Calu3 (cell line): ENCODE measurements around the gene NEURL1. TPM values are rescaled to one million over a fixed set of nuclear protein-coding genes. Genes with fewer than 3 reads are reported as not detected.

ENCODE experiments used
- BruUV-seq: library from RNA; stranded (reverse); fragments of 400-500 nt; replicated peaks from 2 replicates; lab custom pipeline; 2021; lab: Mats Ljungman, UMichigan
- CTCF ChIA-PET: fragments of 300-600 bp; sonication (Branson Sonifier 250); formaldehyde crosslinking; loops from one replicate; lab custom pipeline; 2022; ENCODE audit warnings: antibody characterized with exemption; lab: Charles Lee
- DNase-seq: peaks from one replicate; pipeline ENCODE4 v3.0.0; 2022
- H3K27ac Mint-ChIP-seq: one replicate; pipeline ENCODE4 v1.8.0; 2022; ENCODE audit warnings: mixed read lengths; ENCODE audit not compliant: unreplicated experiment
- H3K27me3 Mint-ChIP-seq: one replicate; pipeline ENCODE4 v1.8.0; 2022; ENCODE audit warnings: mixed read lengths; ENCODE audit not compliant: unreplicated experiment
- H3K36me3 Mint-ChIP-seq: one replicate; pipeline ENCODE4 v1.8.0; 2022; ENCODE audit warnings: mild to moderate bottlenecking, moderate library complexity, mixed read lengths; ENCODE audit not compliant: insufficient read depth, unreplicated experiment
- H3K4me1 Mint-ChIP-seq: one replicate; pipeline ENCODE4 v1.8.0; 2022; ENCODE audit warnings: mild to moderate bottlenecking, low read depth, mixed read lengths; ENCODE audit not compliant: unreplicated experiment
- H3K4me3 Mint-ChIP-seq: one replicate; pipeline ENCODE4 v1.8.0; 2022; ENCODE audit warnings: mild to moderate bottlenecking, low read depth, moderate library complexity, mixed read lengths; ENCODE audit not compliant: unreplicated experiment
- H3K9me3 Mint-ChIP-seq: one replicate; pipeline ENCODE4 v1.8.0; 2022; ENCODE audit warnings: low read depth, mixed read lengths; ENCODE audit not compliant: unreplicated experiment
- intact Hi-C: fragments of 100-400 bp; cut with micrococcal nuclease; formaldehyde crosslinking; loops from one replicate; pipeline ENCODE4 v1.10.0; 2022; ENCODE audit not compliant: unreplicated experiment
- total RNA-seq: library from RNA; stranded (reverse); gene quantifications from 2 replicates; pipeline ENCODE4 v1.2.3, GENCODE V29; 2022
- TF ChIP-seq, protein P1 (sequence below): fragments of 200-600 bp; IDR thresholded peaks from one replicate; pipeline ENCODE4 v1.8.0; 2022; ENCODE audit warnings: antibody characterized with exemption; ENCODE audit not compliant: unreplicated experiment

Gene NEURL1
- total RNA-seq, 1 experiment from 2014 or later, result not detected

- H3K4me1 Mint-ChIP-seq, result no peaks in the 10 kb centered on the region
- no peak for DNase-seq
- no TSS peak for BruUV-seq
- TF ChIP-seq, protein P1, sequence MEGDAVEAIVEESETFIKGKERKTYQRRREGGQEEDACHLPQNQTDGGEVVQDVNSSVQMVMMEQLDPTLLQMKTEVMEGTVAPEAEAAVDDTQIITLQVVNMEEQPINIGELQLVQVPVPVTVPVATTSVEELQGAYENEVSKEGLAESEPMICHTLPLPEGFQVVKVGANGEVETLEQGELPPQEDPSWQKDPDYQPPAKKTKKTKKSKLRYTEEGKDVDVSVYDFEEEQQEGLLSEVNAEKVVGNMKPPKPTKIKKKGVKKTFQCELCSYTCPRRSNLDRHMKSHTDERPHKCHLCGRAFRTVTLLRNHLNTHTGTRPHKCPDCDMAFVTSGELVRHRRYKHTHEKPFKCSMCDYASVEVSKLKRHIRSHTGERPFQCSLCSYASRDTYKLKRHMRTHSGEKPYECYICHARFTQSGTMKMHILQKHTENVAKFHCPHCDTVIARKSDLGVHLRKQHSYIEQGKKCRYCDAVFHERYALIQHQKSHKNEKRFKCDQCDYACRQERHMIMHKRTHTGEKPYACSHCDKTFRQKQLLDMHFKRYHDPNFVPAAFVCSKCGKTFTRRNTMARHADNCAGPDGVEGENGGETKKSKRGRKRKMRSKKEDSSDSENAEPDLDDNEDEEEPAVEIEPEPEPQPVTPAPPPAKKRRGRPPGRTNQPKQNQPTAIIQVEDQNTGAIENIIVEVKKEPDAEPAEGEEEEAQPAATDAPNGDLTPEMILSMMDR, result no peak
- no peaks in the 10 kb centered on the region for H3K36me3 Mint-ChIP-seq
- CTCF ChIA-PET, result no interaction called here
- H3K27ac Mint-ChIP-seq, result no peak overlapping the region
- no peak overlapping the region for H3K4me3 Mint-ChIP-seq
- no peaks in the 10 kb centered on the region for H3K9me3 Mint-ChIP-seq
- H3K27me3 Mint-ChIP-seq, result peaks cover 12% of the 10 kb centered on the region
- intact Hi-C loops, result no loop called here
Measured at GRCh38 chr10:103585011-103585405, 91.5 kb downstream of the NEURL1 start.

- TF ChIP-seq, protein P1, result no peak
- no peak for DNase-seq
- intact Hi-C loops, result no loop called here
- H3K36me3 Mint-ChIP-seq, result no peaks in the 10 kb centered on the region
- no peaks in the 10 kb centered on the region for H3K4me1 Mint-ChIP-seq
- no peak overlapping the region for H3K27ac Mint-ChIP-seq
- no peaks in the 10 kb centered on the region for H3K9me3 Mint-ChIP-seq
- BruUV-seq, result no TSS peak
- CTCF ChIA-PET, result no interaction called here
- no peak overlapping the region for H3K4me3 Mint-ChIP-seq
- H3K27me3 Mint-ChIP-seq, result peaks cover 11% of the 10 kb centered on the region
Measured at GRCh38 chr10:103587073-103587472, 93.6 kb downstream of the NEURL1 start.

GRCh38 chr10:103589074-103589630, 95.6 kb downstream of the NEURL1 start:
- Mint-ChIP-seq H3K27ac (no peak overlapping the region), H3K4me3 (no peak overlapping the region), H3K27me3 (no peaks in the 10 kb centered on the region), H3K4me1 (no peaks in the 10 kb centered on the region), H3K36me3 (no peaks in the 10 kb centered on the region), H3K9me3 (no peaks in the 10 kb centered on the region)
- no TSS peak for BruUV-seq
- TF ChIP-seq, protein P1, result no peak
- intact Hi-C loops, result no loop called here
- no peak for DNase-seq
- CTCF ChIA-PET, result no interaction called here

DNA sequence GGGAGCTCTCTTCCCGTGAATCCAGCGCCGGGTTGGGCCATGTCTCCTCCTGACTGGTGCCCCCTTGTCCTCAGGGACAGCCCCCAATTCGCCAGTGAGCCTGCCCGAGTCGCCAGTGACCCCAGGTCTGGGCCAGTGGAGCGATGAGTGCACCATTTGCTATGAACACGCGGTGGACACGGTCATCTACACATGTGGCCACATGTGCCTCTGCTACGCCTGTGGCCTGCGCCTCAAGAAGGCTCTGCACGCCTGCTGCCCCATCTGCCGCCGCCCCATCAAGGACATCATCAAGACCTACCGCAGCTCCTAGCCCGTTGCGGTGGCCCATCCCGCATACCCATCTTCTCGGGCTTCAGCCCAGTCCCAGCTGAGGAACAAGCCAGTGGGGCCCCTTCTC, 96.6 kb downstream of the NEURL1 start:
- Mint-ChIP-seq H3K27me3 (no peaks in the 10 kb centered on the region), H3K9me3 (no peaks in the 10 kb centered on the region), H3K4me1 (no peaks in the 10 kb centered on the region), H3K4me3 (no peak overlapping the region), H3K27ac (no peak overlapping the region), H3K36me3 (no peaks in the 10 kb centered on the region)
- no peak for DNase-seq
- intact Hi-C loops, result loop anchor here (5.0 to 10.0 kb wide), 2 partner anchors 105 to 173 kb away; no protein-coding TSS in a partner anchor
- TF ChIP-seq, protein P1, result no peak
- BruUV-seq, result no TSS peak
- CTCF ChIA-PET, result no interaction called here
